ENCODE measurements around the gene ALPP.
"Not testable (repeated sequence)": the region's sequence is repeated elsewhere in the genome, so short reads cannot be mapped to it uniquely, and the experiment has no call there.

ALPP gene

DNA sequence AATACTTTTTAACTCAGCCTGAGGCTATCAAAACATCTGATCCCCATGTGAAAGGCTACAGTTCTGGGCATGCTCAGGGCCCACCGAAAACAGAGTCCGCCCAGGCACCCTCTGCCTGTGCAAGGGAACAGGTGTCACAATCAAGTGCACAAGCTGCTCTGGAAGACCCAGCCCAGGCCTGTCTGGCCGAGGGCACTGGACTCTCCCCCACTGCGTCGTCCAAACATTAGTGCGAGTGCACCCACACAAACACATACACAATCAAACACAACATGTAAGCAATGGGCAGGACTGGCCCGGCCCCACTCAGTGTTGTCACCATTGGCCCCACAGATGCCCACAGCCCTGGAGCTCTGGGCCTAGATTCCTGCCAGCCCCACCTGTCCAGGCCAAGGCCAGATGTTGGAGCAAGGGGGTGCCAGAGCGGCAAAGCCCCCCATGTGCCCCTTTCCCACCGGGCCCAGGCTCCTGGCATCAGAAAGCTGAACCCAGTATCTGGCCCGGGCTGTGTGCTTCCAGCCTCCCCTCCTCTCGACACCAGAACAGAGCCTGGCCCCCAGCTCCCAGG, 27.5 kb downstream of the ALPP start:
- no peak for DNase-seq

DNA sequence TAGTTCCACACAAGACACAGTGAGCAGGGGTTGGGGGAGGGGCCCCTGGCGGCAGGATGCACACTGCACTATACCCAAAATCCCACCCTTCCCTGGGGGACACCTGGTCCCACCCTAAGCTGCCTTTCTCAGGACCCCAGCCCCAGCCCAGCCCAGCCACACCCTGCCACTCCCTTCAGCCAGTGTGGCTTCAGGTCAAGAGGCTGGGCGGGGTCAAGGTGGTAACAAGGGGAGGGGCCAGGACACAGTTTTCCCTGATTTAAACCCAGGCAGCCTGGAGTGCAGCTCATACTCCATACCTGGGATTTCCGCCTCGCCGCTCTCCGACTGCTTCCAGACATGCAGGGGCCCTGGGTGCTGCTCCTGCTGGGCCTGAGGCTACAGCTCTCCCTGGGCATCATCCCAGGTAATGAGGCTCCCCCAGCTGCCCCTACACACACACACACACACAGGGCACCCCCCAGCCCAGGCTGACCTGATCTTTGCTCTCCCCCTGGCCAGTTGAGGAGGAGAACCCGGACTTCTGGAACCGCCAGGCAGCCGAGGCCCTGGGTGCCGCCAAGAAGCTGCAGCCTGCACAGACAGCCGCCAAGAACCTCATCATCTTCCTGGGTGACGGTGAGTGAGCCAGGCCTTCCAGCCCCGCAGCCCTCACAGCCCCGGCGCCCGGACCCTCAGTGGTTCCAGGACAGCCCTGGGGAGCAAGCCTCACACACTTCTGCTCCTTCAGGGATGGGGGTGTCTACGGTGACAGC, 28.2 kb downstream of the ALPP start, which contains the start of gene ALPG:
Gene ALPG (plus strand): TSS at position 289 of the 755 bp plus-strand sequence. CDS start 51 bp downstream, at position 340.
- no peak for DNase-seq

DNA sequence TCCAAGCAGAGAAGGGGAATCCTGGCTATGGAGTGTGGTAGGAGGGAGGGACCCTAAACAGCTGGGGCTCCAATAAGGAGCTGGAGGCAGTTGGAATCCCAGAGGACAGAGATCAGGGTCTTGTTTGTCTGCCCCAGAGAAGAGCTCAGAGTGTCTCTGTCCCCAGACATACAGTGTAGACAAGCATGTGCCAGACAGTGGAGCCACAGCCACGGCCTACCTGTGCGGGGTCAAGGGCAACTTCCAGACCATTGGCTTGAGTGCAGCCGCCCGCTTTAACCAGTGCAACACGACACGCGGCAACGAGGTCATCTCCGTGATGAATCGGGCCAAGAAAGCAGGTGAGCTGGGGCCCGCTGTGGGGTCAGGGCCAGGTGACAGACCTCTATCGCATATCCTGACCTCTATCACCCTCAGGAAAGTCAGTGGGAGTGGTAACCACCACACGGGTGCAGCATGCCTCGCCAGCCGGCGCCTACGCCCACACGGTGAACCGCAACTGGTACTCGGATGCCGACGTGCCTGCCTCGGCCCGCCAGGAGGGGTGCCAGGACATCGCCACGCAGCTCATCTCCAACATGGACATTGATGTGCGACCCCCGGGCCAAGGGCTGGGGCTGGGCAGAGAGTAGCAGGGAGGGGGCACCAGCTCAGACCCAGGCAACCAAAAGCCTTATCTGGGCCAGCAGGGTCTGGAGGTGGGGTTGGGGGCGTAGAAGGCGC, 29.0 kb downstream of the ALPP start:
- not testable (repeated sequence) for DNase-seq

DNA sequence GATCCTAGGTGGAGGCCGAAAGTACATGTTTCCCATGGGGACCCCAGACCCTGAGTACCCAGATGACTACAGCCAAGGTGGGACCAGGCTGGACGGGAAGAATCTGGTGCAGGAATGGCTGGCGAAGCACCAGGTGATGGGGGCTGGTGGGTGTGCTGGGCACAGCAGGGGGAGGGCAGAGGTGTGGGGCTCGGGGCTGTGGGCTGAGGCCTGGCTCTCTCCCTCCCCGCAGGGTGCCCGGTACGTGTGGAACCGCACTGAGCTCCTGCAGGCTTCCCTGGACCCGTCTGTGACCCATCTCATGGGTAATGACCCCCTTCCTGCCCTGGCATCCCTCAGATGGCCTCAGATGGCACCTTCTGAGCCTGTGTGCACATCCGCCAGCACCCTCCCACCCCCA, 29.7 kb downstream of the ALPP start:
- DNase-seq = not testable (repeated sequence)

DNA sequence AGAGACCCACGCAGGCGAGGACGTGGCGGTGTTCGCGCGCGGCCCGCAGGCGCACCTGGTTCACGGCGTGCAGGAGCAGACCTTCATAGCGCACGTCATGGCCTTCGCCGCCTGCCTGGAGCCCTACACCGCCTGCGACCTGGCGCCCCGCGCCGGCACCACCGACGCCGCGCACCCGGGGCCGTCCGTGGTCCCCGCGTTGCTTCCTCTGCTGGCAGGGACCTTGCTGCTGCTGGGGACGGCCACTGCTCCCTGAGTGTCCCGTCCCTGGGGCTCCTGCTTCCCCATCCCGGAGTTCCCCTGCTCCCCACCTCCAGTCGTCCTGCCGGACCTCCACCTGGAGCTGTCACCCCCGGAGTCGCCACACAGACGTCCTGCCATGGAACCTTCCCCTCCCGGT, 31.1 kb downstream of the ALPP start:
- DNase-seq = not testable (repeated sequence)

DNA sequence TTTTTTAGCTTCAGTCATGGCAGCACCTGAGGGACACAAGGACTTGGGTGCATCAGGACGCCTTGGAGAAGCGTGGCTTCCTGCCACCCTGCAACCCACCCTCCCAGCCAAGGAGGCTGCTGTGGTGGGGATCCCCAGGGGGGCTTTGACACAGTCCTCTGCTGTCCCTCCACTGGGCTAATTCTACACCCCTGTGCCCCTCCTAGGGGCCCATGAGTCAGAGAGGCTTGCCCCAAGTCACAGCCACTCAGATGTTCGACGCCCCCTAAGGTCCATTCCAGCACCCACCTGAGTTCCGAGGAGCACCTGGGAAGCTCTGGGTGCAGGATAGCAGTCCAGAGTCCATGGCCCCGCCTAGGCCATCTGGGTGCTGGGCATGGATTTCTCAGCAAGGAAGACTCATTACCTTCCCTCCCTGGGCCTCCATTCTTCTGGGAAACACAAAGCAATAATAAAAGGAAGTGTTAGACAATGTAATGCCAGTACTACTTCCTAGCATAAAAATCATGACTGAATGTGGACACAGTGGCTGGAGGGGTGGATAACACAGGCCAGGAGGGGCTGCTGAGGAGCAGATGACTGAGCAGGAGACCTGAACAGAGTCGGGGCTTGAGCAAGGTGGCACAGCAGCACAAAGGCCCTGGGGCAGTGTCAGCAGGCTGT, 31.8 kb downstream of the ALPP start:
- no peak for DNase-seq

DNA sequence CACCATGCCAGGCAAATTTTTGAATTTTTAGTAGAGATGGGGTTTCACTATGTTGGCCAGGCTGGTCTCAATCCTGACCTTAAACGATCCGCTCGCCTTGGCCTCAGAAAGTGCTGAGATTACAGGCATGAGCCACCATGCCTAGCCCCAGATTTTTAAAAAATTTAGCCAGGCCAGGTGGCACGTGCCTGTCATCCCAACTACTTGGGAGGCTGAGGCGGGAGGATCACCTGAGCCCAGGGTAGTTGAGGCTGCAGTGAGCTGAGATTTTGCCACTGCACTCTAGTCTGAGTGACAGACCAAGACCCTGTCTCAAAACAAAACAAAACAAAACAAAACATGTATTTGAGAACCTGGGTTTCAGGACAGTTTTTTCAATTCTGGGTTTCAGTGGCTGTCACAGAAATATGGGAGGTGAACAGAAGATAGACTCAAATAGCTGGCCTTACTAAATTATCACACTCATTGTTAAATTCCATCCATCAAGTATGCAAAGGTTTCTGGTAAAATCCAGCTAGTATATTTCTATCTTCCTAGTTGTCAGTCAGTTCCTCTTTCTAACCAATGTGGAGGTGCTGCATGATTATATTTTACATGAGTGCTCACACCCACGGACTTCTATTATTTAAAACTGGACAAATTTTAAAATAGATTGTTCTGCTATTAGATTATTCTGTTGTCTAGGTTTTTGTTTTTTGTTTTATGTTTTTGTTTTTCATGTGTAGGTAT, 33.5 kb downstream of the ALPP start:
- no peak for DNase-seq

DNA sequence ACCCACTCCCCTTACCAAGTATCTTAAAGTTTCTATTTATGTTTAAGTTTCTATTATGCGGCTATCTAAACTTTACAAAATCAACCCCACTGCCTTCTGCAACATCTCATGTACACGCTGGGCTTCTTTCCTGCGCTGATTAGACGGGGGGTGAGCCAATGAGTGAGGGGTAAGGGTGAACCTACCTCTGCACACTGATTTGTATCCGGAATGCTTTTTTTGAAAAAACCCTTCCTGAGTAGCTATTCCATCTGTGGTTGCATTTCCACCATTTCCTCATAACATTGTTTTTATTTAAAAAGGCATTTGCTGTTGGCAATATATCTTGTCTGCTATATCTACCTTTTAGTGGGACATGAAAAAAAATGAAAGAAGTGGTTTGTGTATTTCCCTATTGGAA, 34.4 kb downstream of the ALPP start:
- DNase-seq = no peak

DNA sequence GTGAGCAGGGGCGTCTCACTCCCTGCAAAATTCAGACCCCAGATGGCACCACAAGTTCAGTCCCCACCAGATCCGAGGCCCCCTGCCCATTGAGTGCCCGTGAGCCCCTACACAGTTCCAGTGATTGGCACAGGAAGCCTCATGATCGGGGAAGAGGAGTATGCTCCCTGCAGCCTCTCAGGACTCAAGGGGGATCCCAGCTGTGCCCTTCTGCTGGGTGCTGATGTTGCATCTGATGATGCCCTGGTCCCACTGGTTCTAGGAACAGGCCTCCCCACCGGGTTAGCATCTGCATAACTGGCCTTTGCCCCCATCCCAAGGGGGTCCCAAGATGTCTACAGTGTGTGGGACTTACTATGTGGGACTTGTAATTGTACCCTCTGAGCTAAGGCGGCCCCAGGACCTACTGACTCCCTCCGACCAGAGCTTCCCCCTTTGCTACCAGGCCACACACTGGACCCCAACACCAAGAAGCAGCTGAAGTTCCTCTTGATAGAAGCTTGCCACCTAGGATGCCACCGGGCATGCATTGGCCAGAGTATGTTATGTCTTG, 36.7 kb downstream of the ALPP start:
- no peak for DNase-seq

DNA sequence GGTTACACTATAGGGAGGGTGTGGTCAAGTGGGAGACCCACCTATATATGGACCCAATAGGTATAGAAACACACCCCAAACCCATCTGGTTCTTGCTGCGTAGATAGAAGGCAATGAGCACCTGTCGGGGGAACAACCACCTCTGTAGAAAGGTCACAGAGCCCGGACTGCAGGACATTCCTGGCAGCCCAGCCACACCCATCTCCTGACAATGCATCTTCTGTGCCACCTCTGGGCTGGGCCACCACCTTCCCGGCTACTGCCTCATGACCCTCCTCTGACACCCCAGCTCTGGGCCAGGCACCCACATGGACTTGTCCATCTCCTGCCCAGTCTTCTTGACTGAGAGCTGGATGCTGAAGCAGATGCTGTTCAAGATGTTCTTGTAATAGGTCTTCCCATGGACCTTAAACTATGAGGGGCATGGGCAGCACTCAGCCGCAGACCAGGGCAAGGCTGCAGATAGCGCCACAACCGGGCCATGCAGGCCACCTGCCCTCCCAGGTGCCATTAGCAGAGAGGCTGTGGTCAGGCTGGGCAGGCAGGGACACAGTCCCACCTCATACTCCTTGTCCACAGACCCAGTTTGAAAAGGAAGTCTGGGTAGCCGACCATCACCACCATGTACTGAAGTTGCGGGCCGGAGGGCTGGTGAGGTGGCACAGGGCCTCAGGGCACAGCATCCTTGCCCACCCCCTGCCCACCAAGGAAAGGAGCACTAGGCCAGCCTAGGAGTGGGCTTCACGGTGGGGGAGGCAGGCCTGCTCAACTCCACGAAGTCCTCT, 37.4 kb downstream of the ALPP start:
- no peak for DNase-seq

DNA sequence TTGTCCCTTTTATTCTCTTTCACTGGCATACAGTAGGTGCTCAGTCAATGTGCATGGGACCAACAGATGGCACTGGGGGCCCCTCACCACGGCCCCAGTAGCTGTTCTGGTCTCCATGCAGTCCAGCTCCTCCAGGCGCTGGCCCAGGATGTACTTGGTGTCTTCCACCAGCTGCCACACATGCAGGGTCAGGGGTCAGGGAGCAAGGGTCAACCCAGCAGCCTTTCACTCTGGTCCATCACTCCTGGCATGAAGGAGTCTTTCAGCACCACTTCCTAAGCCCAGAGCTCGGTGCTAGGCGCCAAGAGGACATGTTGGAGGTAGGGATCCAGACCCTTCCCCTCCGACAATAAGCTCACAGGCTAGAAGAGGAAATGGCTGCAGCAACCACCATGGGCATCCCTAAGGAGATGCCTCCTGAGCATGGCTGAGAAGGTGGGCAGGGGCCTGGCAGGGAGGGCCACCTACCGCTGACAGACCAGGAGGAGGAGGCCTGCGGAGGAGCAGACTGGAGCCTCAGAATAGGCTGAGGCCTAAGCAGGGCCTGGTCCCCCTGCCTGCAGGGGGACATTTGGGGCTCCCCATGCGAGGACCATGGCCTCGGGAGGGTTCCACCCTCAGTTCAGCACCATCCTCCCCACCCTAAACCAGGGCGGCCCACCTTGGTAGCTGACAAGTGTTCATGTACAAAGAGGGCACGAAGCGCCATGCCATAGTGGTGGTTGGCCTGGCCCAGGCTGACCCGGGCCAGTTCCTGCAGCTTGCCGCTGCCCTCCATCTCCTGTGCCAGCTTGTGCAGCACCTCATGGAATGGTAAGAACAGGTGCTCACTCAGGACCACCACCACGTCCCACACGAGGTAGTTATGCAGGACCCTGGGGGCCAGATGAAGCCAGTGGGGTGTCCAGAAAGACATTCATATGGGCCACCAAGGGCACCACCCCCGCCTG, 38.2 kb downstream of the ALPP start:
- DNase-seq = no peak

DNA sequence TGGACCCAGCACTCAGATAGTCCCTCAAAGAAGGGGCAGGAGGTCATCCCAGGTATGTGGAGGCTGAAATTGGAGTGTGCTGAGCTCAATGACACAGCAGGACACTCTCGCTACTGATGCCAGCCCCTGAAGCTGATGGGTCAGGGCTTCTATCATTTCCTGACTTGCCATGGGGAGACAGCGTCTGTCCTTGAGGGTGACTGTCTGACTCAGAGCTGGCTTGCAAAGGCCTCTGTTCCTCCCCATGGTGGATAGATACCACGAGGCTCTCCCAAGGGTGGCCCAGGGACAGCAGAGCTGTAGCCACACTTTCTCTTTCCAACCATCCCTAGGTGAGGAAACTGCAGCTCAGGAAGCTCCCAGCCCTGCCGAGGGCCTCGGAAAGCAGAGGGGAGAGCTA, 38.9 kb downstream of the ALPP start:
- DNase-seq = no peak

DNA sequence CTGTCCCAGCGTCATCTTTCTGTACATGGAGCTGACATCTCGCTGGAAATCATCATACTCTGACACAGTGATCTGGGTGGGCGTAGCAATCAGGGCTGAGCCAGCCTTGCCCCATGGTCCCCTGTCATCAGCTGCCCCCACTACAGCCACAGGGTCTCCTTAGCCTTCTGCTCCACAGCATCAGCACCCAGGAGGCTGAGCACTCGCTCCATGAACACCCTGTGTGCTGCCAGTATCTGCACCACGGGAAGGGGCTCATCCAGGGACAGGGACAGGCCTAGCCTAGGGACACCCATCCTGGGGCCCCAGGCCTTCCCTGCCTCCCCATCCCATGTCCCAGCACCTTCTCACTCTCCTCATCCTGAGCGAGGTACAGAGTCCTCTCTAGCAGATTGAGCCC, 39.5 kb downstream of the ALPP start:
- no peak for DNase-seq

DNA sequence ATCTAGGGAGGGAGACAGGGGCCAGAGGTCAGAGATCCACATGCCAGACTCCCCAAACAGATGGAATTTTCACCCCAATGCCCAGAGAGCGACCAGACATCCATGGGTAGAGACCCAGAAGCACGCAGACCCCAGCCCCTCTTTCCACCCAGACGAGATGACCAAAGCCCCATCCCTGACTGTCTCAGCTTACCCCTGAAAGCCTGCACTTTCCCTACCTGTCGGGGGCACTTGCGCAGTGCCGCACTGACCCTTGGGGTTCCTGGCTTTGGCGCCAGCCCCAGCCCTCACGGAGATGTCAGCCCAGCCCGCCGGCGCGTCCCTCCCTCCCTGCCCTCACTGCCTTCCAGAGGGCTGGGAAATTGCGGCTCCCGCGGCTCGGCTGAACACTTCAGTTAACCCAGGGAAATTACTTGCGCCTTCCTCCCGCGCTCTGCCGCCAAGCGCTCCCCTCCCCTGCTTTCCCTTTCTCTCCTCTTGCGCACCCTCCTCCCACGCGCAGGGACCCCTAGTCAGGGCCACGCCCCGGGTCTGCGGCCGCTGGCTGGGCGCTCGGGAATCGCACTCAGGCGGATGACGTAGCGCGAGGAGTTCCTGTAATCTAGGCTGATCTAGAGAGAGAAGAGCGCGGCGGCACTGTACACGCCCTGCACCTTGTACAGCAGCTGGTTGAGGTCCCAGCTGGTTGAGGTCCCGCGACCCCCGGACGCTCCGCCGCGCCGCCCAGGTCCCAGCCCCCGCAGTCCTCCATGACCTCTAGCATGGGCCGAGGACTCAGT, 40.1 kb downstream of the ALPP start:
- no peak for DNase-seq

DNA sequence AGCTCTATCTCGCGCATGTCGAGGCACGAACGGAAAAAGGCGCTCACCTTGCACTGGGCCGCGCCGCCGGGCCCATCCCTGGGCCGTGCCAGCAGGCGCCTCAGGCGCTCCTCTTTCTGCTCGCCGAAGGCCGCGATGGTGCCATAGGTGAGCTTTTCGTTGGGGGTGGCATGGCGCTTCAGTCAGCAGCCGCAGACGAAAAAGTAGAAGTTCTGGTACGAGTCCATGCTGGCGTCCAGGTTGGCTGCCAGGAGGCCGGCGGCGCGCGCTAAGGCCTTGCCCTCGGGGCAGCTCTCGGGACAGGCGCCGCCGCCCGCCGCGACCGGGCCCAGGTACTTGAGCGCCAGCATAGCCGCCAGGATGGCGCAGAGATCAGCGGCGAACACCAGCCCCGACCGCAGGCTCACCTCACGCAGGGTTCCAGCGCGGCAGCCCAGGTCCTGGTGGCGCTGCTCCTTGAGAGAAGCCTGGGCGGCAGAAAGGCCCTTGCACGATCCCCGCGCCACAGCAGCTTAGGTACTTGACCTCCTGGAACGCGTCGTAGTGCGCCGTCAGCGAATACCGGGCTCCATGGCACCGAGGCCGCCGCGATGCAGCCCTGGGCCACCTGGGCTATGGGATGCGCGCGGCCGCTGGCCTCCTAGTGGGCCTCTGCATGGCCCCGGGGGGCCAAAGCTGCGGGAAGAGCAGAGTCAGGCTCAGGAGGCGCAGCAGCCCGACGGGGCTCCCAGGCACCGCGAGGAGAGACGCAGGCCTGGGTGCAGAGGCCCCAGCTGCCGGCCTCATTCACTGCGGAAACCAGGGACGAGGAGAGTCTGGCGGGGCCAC, 40.9 kb downstream of the ALPP start:
- no peak for DNase-seq

DNA sequence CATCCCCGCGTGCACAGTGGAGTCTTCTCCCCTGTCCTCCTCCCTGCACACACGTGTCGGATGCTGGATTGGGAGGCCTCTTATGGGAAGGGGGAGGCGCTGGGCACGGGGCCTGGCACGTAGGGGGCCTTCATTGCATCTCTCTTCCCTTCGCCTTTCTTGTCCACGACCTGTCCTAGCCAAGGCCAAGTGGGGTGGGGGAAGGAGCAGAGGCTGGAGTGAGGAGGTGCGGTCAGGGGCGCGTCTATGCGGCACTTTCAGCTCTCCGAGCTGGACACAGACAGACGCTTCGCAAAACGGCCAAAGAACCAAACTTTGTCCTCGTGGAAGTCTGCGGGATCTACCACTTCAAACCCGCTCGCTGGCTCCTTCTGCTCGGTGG, 41.5 kb downstream of the ALPP start:
- DNase-seq = no peak

DNA sequence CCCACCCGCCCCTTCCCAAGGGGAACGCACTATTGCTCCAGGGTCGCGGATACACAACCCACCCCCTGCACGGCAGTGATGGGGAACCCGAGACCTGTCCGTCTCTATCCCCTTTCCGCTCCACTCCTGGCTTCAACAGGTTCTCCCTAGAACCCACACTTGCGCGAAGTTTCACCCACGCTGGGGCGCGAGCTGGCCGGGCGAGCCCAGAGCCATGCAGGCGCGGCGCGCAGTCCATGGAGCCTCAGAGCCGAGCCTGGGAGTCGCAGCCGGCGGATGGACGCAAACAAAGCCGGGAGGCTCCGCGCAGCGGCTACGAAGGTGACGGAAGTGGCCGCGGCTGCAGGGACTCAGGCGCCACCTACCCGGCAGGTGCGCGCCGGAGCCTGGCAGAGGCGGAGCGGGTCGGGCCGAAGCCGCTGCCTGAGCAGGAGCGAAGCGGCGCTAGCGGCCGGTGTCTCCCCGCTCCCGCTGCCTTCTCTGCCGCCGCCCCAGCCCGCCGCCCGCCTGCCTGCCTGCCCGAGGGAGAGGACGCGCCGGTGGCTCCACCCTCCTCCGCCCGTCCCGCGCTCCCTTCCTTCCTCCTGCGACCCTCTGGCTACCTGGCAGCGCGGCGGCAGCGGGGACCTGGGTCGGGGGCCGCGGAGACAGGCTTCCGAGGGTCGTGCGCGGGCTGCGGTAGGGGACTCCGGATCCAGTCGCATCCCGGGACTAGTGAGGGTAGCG, 42.1 kb downstream of the ALPP start:
- DNase-seq = no peak

All from amygdala (tissue), 56 donors.